LNCAP (cell line): ENCODE results near the gene HAGH.

Experiments used
- TF ChIP-seq, protein P1 (sequence below): fragments of 450-650 bp; IDR thresholded peaks from 2 replicates; pipeline ENCODE4 v1.5.1; 2017; ENCODE audit warnings: mild to moderate bottlenecking

The HAGH gene

GRCh38 chr16:1767116-1767994 is 59.3 kb downstream of the HAGH start:
- TF ChIP-seq, protein P1, sequence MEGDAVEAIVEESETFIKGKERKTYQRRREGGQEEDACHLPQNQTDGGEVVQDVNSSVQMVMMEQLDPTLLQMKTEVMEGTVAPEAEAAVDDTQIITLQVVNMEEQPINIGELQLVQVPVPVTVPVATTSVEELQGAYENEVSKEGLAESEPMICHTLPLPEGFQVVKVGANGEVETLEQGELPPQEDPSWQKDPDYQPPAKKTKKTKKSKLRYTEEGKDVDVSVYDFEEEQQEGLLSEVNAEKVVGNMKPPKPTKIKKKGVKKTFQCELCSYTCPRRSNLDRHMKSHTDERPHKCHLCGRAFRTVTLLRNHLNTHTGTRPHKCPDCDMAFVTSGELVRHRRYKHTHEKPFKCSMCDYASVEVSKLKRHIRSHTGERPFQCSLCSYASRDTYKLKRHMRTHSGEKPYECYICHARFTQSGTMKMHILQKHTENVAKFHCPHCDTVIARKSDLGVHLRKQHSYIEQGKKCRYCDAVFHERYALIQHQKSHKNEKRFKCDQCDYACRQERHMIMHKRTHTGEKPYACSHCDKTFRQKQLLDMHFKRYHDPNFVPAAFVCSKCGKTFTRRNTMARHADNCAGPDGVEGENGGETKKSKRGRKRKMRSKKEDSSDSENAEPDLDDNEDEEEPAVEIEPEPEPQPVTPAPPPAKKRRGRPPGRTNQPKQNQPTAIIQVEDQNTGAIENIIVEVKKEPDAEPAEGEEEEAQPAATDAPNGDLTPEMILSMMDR, result no peak

- TF ChIP-seq, protein P1, result no peak
Observed at GRCh38 chr16:1766701-1767100, 59.9 kb downstream of the HAGH start.

DNA sequence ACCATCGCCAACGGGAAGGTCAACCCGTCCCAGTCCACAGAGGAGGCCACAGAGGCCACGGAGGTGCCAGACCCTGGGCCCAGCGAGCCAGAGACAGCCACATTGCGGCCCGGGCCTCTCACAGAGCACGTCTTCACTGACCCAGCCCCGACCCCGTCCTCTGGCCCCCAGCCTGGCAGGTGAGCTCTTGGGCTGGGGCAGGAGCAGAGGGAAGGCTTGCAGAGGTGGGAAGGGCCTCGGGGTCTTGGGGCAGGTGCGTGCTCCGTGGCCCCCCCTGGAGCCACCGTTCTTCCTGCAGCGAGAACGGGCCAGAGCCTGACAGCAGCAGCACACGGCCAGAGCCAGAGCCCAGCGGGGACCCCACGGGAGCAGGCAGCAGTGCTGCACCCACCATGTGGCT is 60.4 kb downstream of the HAGH start:
- TF ChIP-seq, protein P1, result no peak

DNA sequence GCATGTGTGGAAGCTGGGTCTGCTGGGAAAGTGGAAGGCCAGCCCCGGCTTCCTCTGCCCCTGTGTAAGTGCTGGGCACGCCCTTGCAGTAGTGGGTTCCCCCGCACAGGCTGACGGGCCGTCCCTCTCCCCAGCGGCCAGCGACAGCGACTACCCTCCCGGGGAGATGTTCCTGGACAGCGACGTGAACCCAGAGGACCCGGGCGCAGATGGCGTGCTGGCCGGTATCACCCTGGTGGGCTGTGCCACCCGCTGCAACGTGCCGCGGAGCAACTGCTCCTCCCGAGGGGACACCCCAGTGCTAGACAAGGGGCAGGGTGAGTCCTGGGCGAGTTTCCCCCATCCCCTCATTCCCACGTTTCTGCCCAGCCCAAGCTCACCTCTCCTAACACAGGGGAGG is 60.8 kb downstream of the HAGH start:
- TF ChIP-seq, protein P1, result no peak

- TF ChIP-seq, protein P1, result no peak
Observed at GRCh38 chr16:1764971-1765370, 61.7 kb downstream of the HAGH start.

DNA sequence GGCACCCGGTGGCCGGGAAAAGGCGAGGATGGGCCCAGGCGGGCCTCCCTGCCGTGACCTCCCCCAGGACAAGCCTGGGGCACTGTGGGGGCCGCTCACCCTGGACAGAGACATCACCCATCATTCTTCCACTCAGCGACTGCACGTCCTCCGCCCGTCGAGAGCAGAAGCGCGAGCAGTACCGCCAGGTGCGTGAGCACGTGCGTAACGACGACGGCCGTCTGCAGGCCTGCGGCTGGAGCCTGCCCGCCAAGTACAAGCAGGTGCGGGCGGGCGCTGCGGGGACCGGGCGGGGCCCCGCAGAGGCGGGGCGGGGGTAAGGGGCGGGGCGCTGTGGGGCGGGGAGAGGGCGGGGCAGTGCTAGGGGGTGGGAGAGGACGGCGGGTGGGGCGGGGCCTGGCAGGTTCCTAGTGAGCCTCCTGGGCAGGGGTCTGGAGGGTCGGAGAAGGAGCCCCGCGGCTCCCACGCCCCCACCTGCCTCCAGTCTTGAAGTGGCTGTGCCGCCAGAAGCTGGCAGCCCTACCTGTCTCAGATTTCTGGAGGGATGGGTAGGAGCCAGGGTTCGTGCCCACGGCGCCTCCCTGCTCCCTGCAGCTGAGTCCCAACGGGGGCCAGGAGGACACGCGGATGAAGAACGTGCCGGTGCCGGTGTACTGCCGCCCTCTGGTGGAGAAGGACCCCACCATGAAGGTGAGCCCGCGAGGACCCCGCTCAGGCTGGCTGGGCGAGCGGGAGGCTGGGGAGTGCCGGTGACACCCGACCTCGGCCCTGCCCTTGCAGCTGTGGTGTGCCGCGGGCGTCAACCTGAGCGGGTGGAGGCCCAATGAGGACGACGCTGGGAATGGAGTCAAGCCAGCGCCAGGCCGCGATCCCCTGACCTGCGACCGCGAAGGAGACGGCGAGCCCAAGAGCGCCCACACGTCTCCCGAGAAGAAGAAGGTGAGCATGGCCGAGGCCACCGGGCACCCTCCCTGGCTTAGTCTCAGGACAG is 62.8 kb downstream of the HAGH start:
- TF ChIP-seq, protein P1, result peak; percentile 37; the same call in 1 of the 2 replicates

DNA sequence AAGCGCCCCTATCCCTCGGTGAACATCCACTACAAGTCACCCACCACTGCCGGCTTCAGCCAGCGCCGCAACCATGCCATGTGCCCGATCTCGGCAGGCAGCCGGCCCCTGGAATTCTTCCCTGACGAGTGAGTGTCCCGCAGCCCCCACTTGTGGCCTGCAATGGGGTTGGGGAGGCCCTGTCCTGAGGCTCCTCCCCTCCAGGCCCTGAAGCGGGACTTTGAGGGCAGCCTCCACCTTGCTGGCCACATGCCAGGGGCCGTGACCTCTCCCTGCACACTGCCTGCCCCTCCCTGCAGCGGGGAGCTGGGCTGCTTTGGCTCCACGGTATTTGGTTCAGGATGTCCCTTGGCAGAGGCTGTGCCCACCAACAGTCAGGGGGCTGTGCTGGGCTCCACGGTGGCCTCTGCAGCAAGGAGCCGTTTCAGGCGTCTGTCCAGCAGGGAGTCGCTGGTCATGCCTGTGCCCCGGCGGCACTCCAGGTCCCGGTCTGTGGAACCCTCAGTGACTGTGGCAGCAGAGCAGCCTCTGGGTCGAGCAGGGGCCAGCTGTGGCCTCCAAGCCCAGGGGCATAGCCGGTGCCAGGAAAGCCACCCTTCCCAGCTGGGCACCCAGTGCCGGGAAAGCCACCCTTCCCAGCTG is 63.6 kb downstream of the HAGH start:
- TF ChIP-seq, protein P1, result no peak
